ENCODE measurements around the gene CAPN11. TPM values are rescaled to one million over a fixed set of nuclear protein-coding genes. Genes with fewer than 3 reads are reported as not detected.
"Not testable (repeated sequence)": the region's sequence is repeated elsewhere in the genome, so short reads cannot be mapped to it uniquely, and the experiment has no call there.

CAPN11 gene
- total RNA-seq, 1 experiment from 2014 or later: not detected

DNA sequence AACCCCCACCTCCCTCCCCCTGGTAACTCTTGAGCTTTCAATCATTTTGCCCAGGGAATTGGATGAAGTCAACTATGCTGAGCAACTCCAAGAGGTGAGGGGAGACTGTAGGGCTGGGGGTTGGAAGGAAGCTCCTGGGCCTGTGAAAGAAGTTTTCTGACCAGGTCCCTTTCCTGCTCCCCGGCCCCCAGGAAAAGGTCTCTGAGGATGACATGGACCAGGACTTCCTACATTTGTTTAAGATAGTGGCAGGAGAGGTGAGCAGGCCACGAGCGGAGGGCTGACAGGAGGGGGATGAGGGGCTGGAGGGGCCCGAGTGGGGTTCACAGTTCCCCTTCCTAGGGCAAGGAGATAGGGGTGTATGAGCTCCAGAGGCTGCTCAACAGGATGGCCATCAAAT is 21.8 kb downstream of the CAPN11 start:
- no peak for DNase-seq
- H4K20me1 ChIP-seq (ENCODE audit: low read length): no peaks in the 10 kb centered on the region
- ChIA-PET POLR2A (ENCODE audit: unreplicated experiment) (no interaction called here), CTCF (interaction anchor here (0.6 kb wide), 1 partner anchor 88 kb away, joined by 10 read pairs; no protein-coding TSS in a partner anchor)
- intact Hi-C loops (cut with micrococcal nuclease): no loop called here
- peaks cover 17% of the 10 kb centered on the region for H3K4me1 ChIP-seq (ENCODE audit: insufficient read depth, low read length)
- ATAC-seq: no peak
- no peak for TF ChIP-seq EZH2 (IDR thresholded peaks at IDR 0.05; ENCODE audit: low read length, unreplicated experiment)
- no peak for TF ChIP-seq CTCF (conservative IDR thresholded peaks at IDR 0.05; ENCODE audit: low read depth, low read length)
- TF ChIP-seq EZH2phosphoT487 (IDR thresholded peaks at IDR 0.05; ENCODE audit: borderline replicate concordance, low read length): no peak
- no peaks in the 10 kb centered on the region for H3K27me3 ChIP-seq (ENCODE audit: low read length)
- H3K9me2 ChIP-seq (replicated peaks; ENCODE audit: low read length): no peaks in the 10 kb centered on the region
- H3K27ac ChIP-seq (ENCODE audit: low read length): no peak overlapping the region
- H3K36me3 ChIP-seq (ENCODE audit: low read depth, low read length): no peaks in the 10 kb centered on the region
- no TSS peak for BruUV-seq (replicated peaks)
- no peak overlapping the region for H3K4me3 ChIP-seq (ENCODE audit: low read length)
- H3K9me3 ChIP-seq (ENCODE audit: low read length): no peaks in the 10 kb centered on the region
- H3K79me2 ChIP-seq (ENCODE audit: low read length): no peaks in the 10 kb centered on the region
- H3K4me2 ChIP-seq (ENCODE audit: low read length): no peak overlapping the region
- H3F3A ChIP-seq (ENCODE audit: low read length, unreplicated experiment): no peaks in the 10 kb centered on the region
- no peak overlapping the region for H3K9ac ChIP-seq (ENCODE audit: low read length)
- H2AFZ ChIP-seq (ENCODE audit: low read length): no peak overlapping the region

- Histone ChIP-seq H3K79me2 (ENCODE audit: low read length) (no peaks in the 10 kb centered on the region), H2AFZ (ENCODE audit: low read length) (no peak overlapping the region), H3K4me3 (ENCODE audit: low read length) (no peak overlapping the region), H3K9me3 (ENCODE audit: low read length) (no peaks in the 10 kb centered on the region), H4K20me1 (ENCODE audit: low read length) (no peaks in the 10 kb centered on the region), H3K27ac (ENCODE audit: low read length) (no peak overlapping the region), H3K36me3 (ENCODE audit: low read depth, low read length) (no peaks in the 10 kb centered on the region), H3K9me2 (replicated peaks; ENCODE audit: low read length) (no peaks in the 10 kb centered on the region), H3K4me2 (ENCODE audit: low read length) (no peak overlapping the region), H3K27me3 (ENCODE audit: low read length) (no peaks in the 10 kb centered on the region), H3F3A (ENCODE audit: low read length, unreplicated experiment) (no peaks in the 10 kb centered on the region), H3K4me1 (ENCODE audit: insufficient read depth, low read length) (peaks cover 17% of the 10 kb centered on the region), H3K9ac (ENCODE audit: low read length) (no peak overlapping the region)
- DNase-seq (no peak), ATAC-seq (no peak)
- BruUV-seq (replicated peaks): no TSS peak
- TF ChIP-seq EZH2phosphoT487 (IDR thresholded peaks at IDR 0.05; ENCODE audit: borderline replicate concordance, low read length) (no peak), CTCF (conservative IDR thresholded peaks at IDR 0.05; ENCODE audit: low read depth, low read length) (no peak), EZH2 (IDR thresholded peaks at IDR 0.05; ENCODE audit: low read length, unreplicated experiment) (no peak)
- POLR2A ChIA-PET (ENCODE audit: unreplicated experiment): no interaction called here
- CTCF ChIA-PET: interaction anchor here (0.6 kb wide), 1 partner anchor 88 kb away, joined by 10 read pairs; no protein-coding TSS in a partner anchor
- intact Hi-C loops (cut with micrococcal nuclease): no loop called here
These were observed 22.3 kb downstream of the CAPN11 start for GRCh38 chr6:44180886-44181285.

GRCh38 chr6:44181784-44182183 is 23.2 kb downstream of the CAPN11 start:
- H3K9ac ChIP-seq (ENCODE audit: low read length); CTCF ChIA-PET; DNase-seq; H3K36me3 ChIP-seq (ENCODE audit: low read depth, low read length); ATAC-seq; H3K4me2 ChIP-seq (ENCODE audit: low read length); H3K4me3 ChIP-seq (ENCODE audit: low read length); H4K20me1 ChIP-seq (ENCODE audit: low read length); H2AFZ ChIP-seq (ENCODE audit: low read length); H3K27me3 ChIP-seq (ENCODE audit: low read length); BruUV-seq (replicated peaks); H3K9me2 ChIP-seq (replicated peaks; ENCODE audit: low read length); H3K79me2 ChIP-seq (ENCODE audit: low read length); POLR2A ChIA-PET (ENCODE audit: unreplicated experiment); H3K27ac ChIP-seq (ENCODE audit: low read length); intact Hi-C loops (cut with micrococcal nuclease); H3K9me3 ChIP-seq (ENCODE audit: low read length); H3F3A ChIP-seq (ENCODE audit: low read length, unreplicated experiment): not testable (repeated sequence)
- H3K4me1 ChIP-seq (ENCODE audit: insufficient read depth, low read length): peaks cover 17% of the 10 kb centered on the region
